ENCODE measurements around the gene TP53TG3.
"Not testable (repeated sequence)": the region's sequence is repeated elsewhere in the genome, so short reads cannot be mapped to it uniquely, and the experiment has no call there.

- TF ChIP-seq POLR2A, CTCF, POLR2AphosphoS5 (IDR thresholded peaks at IDR 0.05): not testable (repeated sequence)
These were observed 28.4 kb downstream of the TP53TG3 start for GRCh38 chr16:32647562-32647961.

Data from suprapubic skin (tissue), 4 donors.